Panc1 (cell line): Measurements from ENCODE around the gene AMN. TPM values are rescaled to one million over a fixed set of nuclear protein-coding genes. Genes with fewer than 3 reads are reported as not detected.

Experiments
- ATAC-seq: fragments of 200-7000 bp; cut with Tn5 transposase; 2 replicates; pipeline ENCODE4 v1.9.1; 2020; ENCODE audit warnings: mild to moderate bottlenecking, moderate library complexity
- BruUV-seq: library from RNA; stranded (reverse); fragments of 400-500 nt; replicated peaks from 2 replicates; lab custom pipeline; 2021; lab: Mats Ljungman, UMichigan
- CTCF ChIA-PET: fragments of 300-600 bp; sonication (Branson Sonifier 250); formaldehyde crosslinking; loops from one replicate; lab custom pipeline; 2022; ENCODE audit warnings: antibody characterized with exemption; lab: Charles Lee
- POLR2A ChIA-PET: fragments of 300-600 bp; sonication (Branson Sonifier 250); formaldehyde crosslinking; loops from one replicate; lab custom pipeline; 2022; ENCODE audit warnings: antibody characterized with exemption; lab: Charles Lee
- DNase-seq: peaks from one replicate; pipeline ENCODE4 v3.0.0-alpha.2; 2010; ENCODE audit warnings: low read depth, low spot score
- H3K27ac ChIP-seq: 2 replicates; pipeline ENCODE4 v1.5.1; 2011; ENCODE audit warnings: mild to moderate bottlenecking, low read length, inconsistent platforms
- H3K27me3 ChIP-seq: fragments of 200-500 bp; sonication (Bioruptor generic); 2 replicates; pipeline ENCODE4 v1.6.0; 2014; ENCODE audit warnings: low read length, inconsistent platforms; ENCODE audit not compliant: control insufficient read depth, insufficient read depth
- H3K36me3 ChIP-seq: fragments of 200-500 bp; sonication (Bioruptor generic); 2 replicates; pipeline ENCODE4 v1.5.1; 2014; ENCODE audit warnings: inconsistent platforms, mild to moderate bottlenecking, low read length, moderate library complexity; ENCODE audit not compliant: control insufficient read depth, insufficient read depth
- H3K4me1 ChIP-seq: 2 replicates; pipeline ENCODE4 v1.5.1; 2011; ENCODE audit warnings: inconsistent platforms, mild to moderate bottlenecking, low read length, moderate library complexity; ENCODE audit not compliant: control insufficient read depth, insufficient read depth
- H3K4me3 ChIP-seq, 2 experiments: 2 replicates each; pipeline ENCODE4 v1.5.1; 2011 to 2012; ENCODE audit warnings: low read depth in 2 of 2, low read length in 2 of 2, mild to moderate bottlenecking in 2 of 2, inconsistent platforms in 1 of 2, moderate library complexity in 1 of 2
- H3K9me3 ChIP-seq: fragments of 200-500 bp; sonication (Bioruptor generic); 2 replicates; pipeline ENCODE4 v1.5.1; 2014; ENCODE audit warnings: low read depth, mild to moderate bottlenecking, inconsistent platforms, low read length, moderate library complexity; ENCODE audit not compliant: control insufficient read depth, insufficient read depth
- CTCF ChIP-seq: fragments of 450-650 bp; IDR thresholded peaks from 2 replicates; pipeline ENCODE4 v1.5.1; 2017; ENCODE audit warnings: mild to moderate bottlenecking
- POLR2AphosphoS5 ChIP-seq: IDR thresholded peaks from 2 replicates; pipeline ENCODE4 v1.6.1; 2012; ENCODE audit warnings: mild to moderate bottlenecking, low read depth, low read length, moderate library complexity
- REST ChIP-seq, 2 experiments: IDR thresholded peaks; 2 replicates each; pipeline ENCODE4 v1.6.1; 2011 to 2012; ENCODE audit warnings: low read depth in 2 of 2, control low read depth in 1 of 2, low read length in 1 of 2, mild to moderate bottlenecking in 1 of 2, moderate library complexity in 1 of 2; ENCODE audit not compliant: insufficient read depth in 1 of 2
- SIN3A ChIP-seq: IDR thresholded peaks from 2 replicates; pipeline ENCODE4 v1.6.1; 2012; ENCODE audit warnings: low read depth, mild to moderate bottlenecking, low read length, moderate library complexity, borderline replicate concordance; ENCODE audit not compliant: insufficient read depth
- TCF7L2 ChIP-seq: IDR thresholded peaks from 2 replicates; pipeline ENCODE4 v1.6.1; 2011; ENCODE audit warnings: mild to moderate bottlenecking, low read depth, low read length, inconsistent platforms
- in situ Hi-C: cut with HindIII; loops from 2 replicates; pipeline ENCODE4 v1.10.0; 2016; ENCODE audit warnings: low sequenced_read_pairs, low pct_unique_long_range_greater_than_20kb
- intact Hi-C: fragments of 100-400 bp; cut with micrococcal nuclease; formaldehyde crosslinking; loops from one replicate; pipeline ENCODE4 v1.10.0; 2022; ENCODE audit not compliant: unreplicated experiment
- total RNA-seq: library from RNA; stranded (reverse); gene quantifications from one replicate; pipeline ENCODE4 v1.2.1, GENCODE V29; 2021; ENCODE audit not compliant: unreplicated experiment

Gene AMN
- total RNA-seq, 1 experiment from 2014 or later, result 0.44 TPM

- no peak overlapping the region for H3K4me3 ChIP-seq
- no TSS peak for BruUV-seq
- no peaks in the 10 kb centered on the region for H3K27me3 ChIP-seq
- H3K27ac ChIP-seq, result no peak overlapping the region
- no peak for DNase-seq
- no peak for ATAC-seq
- intact Hi-C loops (no loop called here), in situ Hi-C loops (no loop called here)
- H3K9me3 ChIP-seq, result no peaks in the 10 kb centered on the region
- POLR2A ChIA-PET, result no interaction called here
- TF ChIP-seq POLR2AphosphoS5, result no peak
- TF ChIP-seq CTCF, result no peak
- no peak for TF ChIP-seq TCF7L2
- no peak for TF ChIP-seq REST (IDR thresholded peaks at IDR 0.05; ENCODE audit: insufficient read depth in 1 of 2, low read depth in 2 of 2, low read length in 1 of 2)
- CTCF ChIA-PET, result no interaction called here
- H3K4me1 ChIP-seq, result no peaks in the 10 kb centered on the region
- H3K36me3 ChIP-seq, result no peaks in the 10 kb centered on the region; the same call in 1 of the 2 replicates
These were observed 15.1 kb upstream of the AMN start for GRCh38 chr14:102907303-102907844.

GRCh38 chr14:102907980-102908730 is 14.3 kb upstream of the AMN start:
- no peak overlapping the region for H3K4me3 ChIP-seq
- no peaks in the 10 kb centered on the region for H3K27me3 ChIP-seq
- in situ Hi-C loops, result no loop called here
- no TSS peak for BruUV-seq
- H3K27ac ChIP-seq, result no peak overlapping the region
- intact Hi-C loops, result no loop called here
- no peaks in the 10 kb centered on the region for H3K9me3 ChIP-seq
- DNase-seq (no peak), ATAC-seq (no peak)
- H3K36me3 ChIP-seq, result no peaks in the 10 kb centered on the region; the same call in 1 of the 2 replicates
- no peak for TF ChIP-seq TCF7L2
- ChIA-PET CTCF (no interaction called here), POLR2A (no interaction called here)
- H3K4me1 ChIP-seq, result no peaks in the 10 kb centered on the region

- ChIA-PET POLR2A (no interaction called here), CTCF (no interaction called here)
- ATAC-seq (no peak), DNase-seq (no peak)
- Histone ChIP-seq H3K27me3 (no peaks in the 10 kb centered on the region), H3K4me1 (no peaks in the 10 kb centered on the region), H3K9me3 (no peaks in the 10 kb centered on the region), H3K27ac (no peak overlapping the region), H3K36me3 (no peaks in the 10 kb centered on the region; the same call in 1 of the 2 replicates), H3K4me3 (no peak overlapping the region)
- TF ChIP-seq POLR2AphosphoS5 (no peak), SIN3A (no peak), TCF7L2 (no peak), REST (IDR thresholded peaks at IDR 0.05; ENCODE audit: insufficient read depth in 1 of 2, low read depth in 2 of 2, low read length in 1 of 2) (no peak), CTCF (no peak)
- intact Hi-C loops, result no loop called here
- in situ Hi-C loops, result no loop called here
- BruUV-seq, result no TSS peak
These were observed 13.6 kb upstream of the AMN start for GRCh38 chr14:102908766-102909455.
